ENCODE data around the gene CACNA1B.

The CACNA1B gene

GRCh38 chr9:138053321-138053868 is 175.8 kb downstream of the CACNA1B start:
- Histone ChIP-seq H3K9me3 (ENCODE audit: insufficient read depth, low read length) (no peaks in the 10 kb centered on the region), H3K4me1 (ENCODE audit: insufficient read depth, insufficient read length) (no peaks in the 10 kb centered on the region), H3K4me3 (ENCODE audit: insufficient read length, low read depth) (no peak overlapping the region), H3K9ac (ENCODE audit: insufficient read length, low read depth) (no peak overlapping the region), H3K27me3 (ENCODE audit: insufficient read depth, insufficient read length) (no peaks in the 10 kb centered on the region), H3K36me3 (ENCODE audit: insufficient read depth, insufficient read length, low read length) (peaks cover 37% of the 10 kb centered on the region)
- no peak for TF ChIP-seq SUZ12 (IDR thresholded peaks at IDR 0.05; ENCODE audit: extremely low read depth, insufficient read depth, insufficient read length)
- TF ChIP-seq YY1 (IDR thresholded peaks at IDR 0.05; ENCODE audit: insufficient read depth, insufficient read length), result no peak
- TF ChIP-seq ZNF274 (IDR thresholded peaks at IDR 0.05; ENCODE audit: low read depth, low read length), result no peak
- no peak for DNase-seq (ENCODE audit: low read depth, low spot score)

GRCh38 chr9:138053996-138054752 is 176.6 kb downstream of the CACNA1B start:
- DNase-seq (ENCODE audit: low read depth, low spot score), result no peak
- Histone ChIP-seq H3K36me3 (ENCODE audit: insufficient read depth, insufficient read length, low read length) (peaks cover 41% of the 10 kb centered on the region), H3K4me1 (ENCODE audit: insufficient read depth, insufficient read length) (no peaks in the 10 kb centered on the region), H3K9me3 (ENCODE audit: insufficient read depth, low read length) (no peaks in the 10 kb centered on the region), H3K27me3 (ENCODE audit: insufficient read depth, insufficient read length) (no peaks in the 10 kb centered on the region), H3K4me3 (ENCODE audit: insufficient read length, low read depth) (no peak overlapping the region), H3K9ac (ENCODE audit: insufficient read length, low read depth) (no peak overlapping the region)
- TF ChIP-seq ZNF274 (IDR thresholded peaks at IDR 0.05; ENCODE audit: low read depth, low read length), result no peak
- TF ChIP-seq SUZ12 (IDR thresholded peaks at IDR 0.05; ENCODE audit: extremely low read depth, insufficient read depth, insufficient read length), result no peak
- TF ChIP-seq YY1 (IDR thresholded peaks at IDR 0.05; ENCODE audit: insufficient read depth, insufficient read length), result no peak

- Histone ChIP-seq H3K36me3 (ENCODE audit: insufficient read depth, insufficient read length, low read length) (peaks cover 65% of the 10 kb centered on the region), H3K9ac (ENCODE audit: insufficient read length, low read depth) (no peak overlapping the region), H3K4me1 (ENCODE audit: insufficient read depth, insufficient read length) (no peaks in the 10 kb centered on the region), H3K27me3 (ENCODE audit: insufficient read depth, insufficient read length) (no peaks in the 10 kb centered on the region), H3K9me3 (ENCODE audit: insufficient read depth, low read length) (no peaks in the 10 kb centered on the region), H3K4me3 (ENCODE audit: insufficient read length, low read depth) (no peak overlapping the region)
- TF ChIP-seq SUZ12 (IDR thresholded peaks at IDR 0.05; ENCODE audit: extremely low read depth, insufficient read depth, insufficient read length), result no peak
- no peak for TF ChIP-seq YY1 (IDR thresholded peaks at IDR 0.05; ENCODE audit: insufficient read depth, insufficient read length)
- TF ChIP-seq ZNF274 (IDR thresholded peaks at IDR 0.05; ENCODE audit: low read depth, low read length), result no peak
- DNase-seq (ENCODE audit: low read depth, low spot score), result no peak
Measured at GRCh38 chr9:138057726-138058125, 180.1 kb downstream of the CACNA1B start.

- Histone ChIP-seq H3K27me3 (ENCODE audit: insufficient read depth, insufficient read length) (no peaks in the 10 kb centered on the region), H3K9me3 (ENCODE audit: insufficient read depth, low read length) (no peaks in the 10 kb centered on the region), H3K36me3 (ENCODE audit: insufficient read depth, insufficient read length, low read length) (peaks cover 65% of the 10 kb centered on the region), H3K4me1 (ENCODE audit: insufficient read depth, insufficient read length) (no peaks in the 10 kb centered on the region), H3K9ac (ENCODE audit: insufficient read length, low read depth) (no peak overlapping the region), H3K4me3 (ENCODE audit: insufficient read length, low read depth) (no peak overlapping the region)
- TF ChIP-seq YY1 (IDR thresholded peaks at IDR 0.05; ENCODE audit: insufficient read depth, insufficient read length), result no peak
- TF ChIP-seq ZNF274 (IDR thresholded peaks at IDR 0.05; ENCODE audit: low read depth, low read length), result no peak
- no peak for TF ChIP-seq SUZ12 (IDR thresholded peaks at IDR 0.05; ENCODE audit: extremely low read depth, insufficient read depth, insufficient read length)
- no peak for DNase-seq (ENCODE audit: low read depth, low spot score)
Measured at GRCh38 chr9:138058181-138058580, 180.6 kb downstream of the CACNA1B start.

GRCh38 chr9:138059196-138059595 is 181.6 kb downstream of the CACNA1B start:
- TF ChIP-seq SUZ12 (IDR thresholded peaks at IDR 0.05; ENCODE audit: extremely low read depth, insufficient read depth, insufficient read length) (no peak), ZNF274 (IDR thresholded peaks at IDR 0.05; ENCODE audit: low read depth, low read length) (no peak)
- Histone ChIP-seq H3K9me3 (ENCODE audit: insufficient read depth, low read length) (no peaks in the 10 kb centered on the region), H3K4me1 (ENCODE audit: insufficient read depth, insufficient read length) (no peaks in the 10 kb centered on the region), H3K27me3 (ENCODE audit: insufficient read depth, insufficient read length) (no peaks in the 10 kb centered on the region), H3K36me3 (ENCODE audit: insufficient read depth, insufficient read length, low read length) (peaks cover 59% of the 10 kb centered on the region), H3K9ac (ENCODE audit: insufficient read length, low read depth) (no peak overlapping the region), H3K4me3 (ENCODE audit: insufficient read length, low read depth) (no peak overlapping the region)
- no peak for DNase-seq (ENCODE audit: low read depth, low spot score)

GRCh38 chr9:138060365-138060764 is 182.8 kb downstream of the CACNA1B start:
- DNase-seq (ENCODE audit: low read depth, low spot score), result no peak
- Histone ChIP-seq H3K4me1 (ENCODE audit: insufficient read depth, insufficient read length) (no peaks in the 10 kb centered on the region), H3K27me3 (ENCODE audit: insufficient read depth, insufficient read length) (no peaks in the 10 kb centered on the region), H3K36me3 (ENCODE audit: insufficient read depth, insufficient read length, low read length) (peaks cover 62% of the 10 kb centered on the region), H3K9me3 (ENCODE audit: insufficient read depth, low read length) (no peaks in the 10 kb centered on the region), H3K9ac (ENCODE audit: insufficient read length, low read depth) (no peak overlapping the region), H3K4me3 (ENCODE audit: insufficient read length, low read depth) (no peak overlapping the region)
- TF ChIP-seq YY1 (IDR thresholded peaks at IDR 0.05; ENCODE audit: insufficient read depth, insufficient read length) (no peak), SUZ12 (IDR thresholded peaks at IDR 0.05; ENCODE audit: extremely low read depth, insufficient read depth, insufficient read length) (no peak), ZNF274 (IDR thresholded peaks at IDR 0.05; ENCODE audit: low read depth, low read length) (no peak)

- H3K4me1 ChIP-seq (ENCODE audit: insufficient read depth, insufficient read length), result no peaks in the 10 kb centered on the region
- no peaks in the 10 kb centered on the region for H3K27me3 ChIP-seq (ENCODE audit: insufficient read depth, insufficient read length)
- no peak for DNase-seq (ENCODE audit: low read depth, low spot score)
- TF ChIP-seq YY1 (IDR thresholded peaks at IDR 0.05; ENCODE audit: insufficient read depth, insufficient read length), result no peak
- TF ChIP-seq SUZ12 (IDR thresholded peaks at IDR 0.05; ENCODE audit: extremely low read depth, insufficient read depth, insufficient read length), result no peak
- no peak for TF ChIP-seq ZNF274 (IDR thresholded peaks at IDR 0.05; ENCODE audit: low read depth, low read length)
- H3K9me3 ChIP-seq (ENCODE audit: insufficient read depth, low read length), result no peaks in the 10 kb centered on the region
- H3K9ac ChIP-seq (ENCODE audit: insufficient read length, low read depth), result no peak overlapping the region
- H3K36me3 ChIP-seq (ENCODE audit: insufficient read depth, insufficient read length, low read length), result peaks cover 65% of the 10 kb centered on the region
- H3K4me3 ChIP-seq (ENCODE audit: insufficient read length, low read depth), result no peak overlapping the region
Measured at GRCh38 chr9:138060881-138061280, 183.3 kb downstream of the CACNA1B start.
